ENCODE measurements around the gene CASKIN1.

CASKIN1 gene

GRCh38 chr16:2190002-2190658, 6.3 kb downstream of the CASKIN1 start:
- H3K27me3 ChIP-seq (ENCODE audit: control insufficient read depth in 3 of 3, insufficient read depth in 3 of 3, low read depth in 1 of 3, low read length in 3 of 3) = peaks cover 0 to 5% (median 0%) of the 10 kb centered on the region in 3 experiments
- peak overlapping the region; percentile 11 for H3K4ac ChIP-seq (ENCODE audit: low read length)
- no peak overlapping the region for H2BK5ac ChIP-seq (ENCODE audit: low read length)
- H3K4me1 ChIP-seq (ENCODE audit: control insufficient read depth in 2 of 2, insufficient read depth in 1 of 2, low read depth in 1 of 2, low read length in 2 of 2) = peaks cover 4 to 18% of the 10 kb centered on the region in 2 donors
- WGBS, 2 donors (ENCODE audit: extremely low coverage in 2 of 2, insufficient read length in 2 of 2, insufficient replicate concordance in 1 of 2) = no CpG with 5 or more reads among the region's 24 CpGs
- H3K4me3 ChIP-seq (ENCODE audit: low read length in 2 of 2) = peak overlapping the region in 1 of 2 donors; percentile 16
- no peak overlapping the region for H2BK15ac ChIP-seq (ENCODE audit: low read length)
- H3K9me3 ChIP-seq (replicated peaks in 1 of 2; ENCODE audit: control insufficient read depth in 2 of 2, insufficient read depth in 1 of 2, low read depth in 1 of 2, low read length in 2 of 2) = no peaks in the 10 kb centered on the region
- no peak overlapping the region for H3K23ac ChIP-seq (ENCODE audit: low read depth, low read length, poor library complexity)
- H2AFZ ChIP-seq (ENCODE audit: low read length) = peak overlapping the region; percentile 35
- no peak overlapping the region for H3K4me2 ChIP-seq (ENCODE audit: insufficient read depth, low read length, poor library complexity, severe bottlenecking)
- peak overlapping the region; percentile 21 for H3K9ac ChIP-seq (ENCODE audit: low read depth, low read length, poor library complexity)
- H3K14ac ChIP-seq (ENCODE audit: low read length) = no peak overlapping the region
- H4K8ac ChIP-seq (ENCODE audit: low read depth, low read length) = no peak overlapping the region
- H3K18ac ChIP-seq (ENCODE audit: low read length) = peak overlapping the region; percentile 38
- no peaks in the 10 kb centered on the region for H3K36me3 ChIP-seq (replicated peaks in 1 of 2; ENCODE audit: control insufficient read depth in 2 of 2, insufficient read depth in 2 of 2, low read length in 2 of 2)
- no peak overlapping the region for H3K27ac ChIP-seq (replicated peaks; ENCODE audit: low read length)
- H3K79me1 ChIP-seq (ENCODE audit: low read depth, low read length) = no peaks in the 10 kb centered on the region
- no peak for DNase-seq (ENCODE audit: low spot score)
- H2BK120ac ChIP-seq (ENCODE audit: low read depth, low read length) = no peak overlapping the region
- peak overlapping the region; percentile 22 for H2BK12ac ChIP-seq (ENCODE audit: low read length)
- no peak overlapping the region for H4K91ac ChIP-seq (ENCODE audit: low read depth, low read length, poor library complexity)
- H2AK5ac ChIP-seq (ENCODE audit: low read depth, low read length) = peak overlapping the region; percentile 88

GRCh38 chr16:2189252-2189893, 7.0 kb downstream of the CASKIN1 start:
- no peaks in the 10 kb centered on the region for H3K9me3 ChIP-seq (replicated peaks in 1 of 2; ENCODE audit: control insufficient read depth in 2 of 2, insufficient read depth in 1 of 2, low read depth in 1 of 2, low read length in 2 of 2)
- H3K4ac ChIP-seq (ENCODE audit: low read length) = peak overlapping the region; percentile 37

DNA sequence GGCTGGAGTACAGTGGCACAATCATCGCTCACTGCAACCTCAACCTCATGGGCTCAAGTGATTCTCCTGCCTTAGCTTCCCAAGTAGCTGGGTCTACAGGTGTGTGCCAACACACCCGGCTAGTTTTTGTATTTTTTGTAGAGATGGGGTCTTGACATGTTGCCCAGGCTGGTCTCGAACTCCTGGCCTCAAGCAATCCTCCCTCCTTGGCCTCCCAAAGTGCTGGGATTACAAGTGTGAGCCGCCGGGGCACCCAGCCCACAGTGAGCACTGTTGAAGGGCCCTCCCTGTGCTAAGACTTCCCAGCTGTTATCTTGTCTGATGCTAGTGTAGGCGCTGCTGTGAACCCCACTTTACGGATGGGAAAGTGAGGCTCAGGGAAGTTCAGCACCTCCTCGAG, 8.0 kb downstream of the CASKIN1 start:
- H2BK120ac ChIP-seq (ENCODE audit: low read depth, low read length) = no peak overlapping the region
- no peak overlapping the region for H4K91ac ChIP-seq (ENCODE audit: low read depth, low read length, poor library complexity)
- no peak overlapping the region for H2AFZ ChIP-seq (ENCODE audit: low read length)
- no peak overlapping the region for H3K9ac ChIP-seq (ENCODE audit: low read depth, low read length, poor library complexity)
- WGBS, 2 donors (ENCODE audit: extremely low coverage in 2 of 2, insufficient read length in 2 of 2, insufficient replicate concordance in 1 of 2) = no CpG with 5 or more reads among the region's 8 CpGs
- H3K18ac ChIP-seq (ENCODE audit: low read length) = no peak overlapping the region
- no peak overlapping the region for H3K4me2 ChIP-seq (ENCODE audit: insufficient read depth, low read length, poor library complexity, severe bottlenecking)
- H4K8ac ChIP-seq (ENCODE audit: low read depth, low read length) = no peak overlapping the region
- no peak overlapping the region for H3K4me3 ChIP-seq (ENCODE audit: low read length in 2 of 2)
- H3K9me3 ChIP-seq (replicated peaks in 1 of 2; ENCODE audit: control insufficient read depth in 2 of 2, insufficient read depth in 1 of 2, low read depth in 1 of 2, low read length in 2 of 2) = no peaks in the 10 kb centered on the region
- H2BK15ac ChIP-seq (ENCODE audit: low read length) = no peak overlapping the region
- H3K27ac ChIP-seq (replicated peaks; ENCODE audit: low read length) = no peak overlapping the region
- no peak overlapping the region for H2AK5ac ChIP-seq (ENCODE audit: low read depth, low read length)
- H3K23ac ChIP-seq (ENCODE audit: low read depth, low read length, poor library complexity) = no peak overlapping the region
- H3K36me3 ChIP-seq (replicated peaks in 1 of 2; ENCODE audit: control insufficient read depth in 2 of 2, insufficient read depth in 2 of 2, low read length in 2 of 2) = peaks cover 0 to 4% of the 10 kb centered on the region in 2 donors
- no peak overlapping the region for H2BK12ac ChIP-seq (ENCODE audit: low read length)
- H2BK5ac ChIP-seq (ENCODE audit: low read length) = no peak overlapping the region
- no peaks in the 10 kb centered on the region for H3K79me1 ChIP-seq (ENCODE audit: low read depth, low read length)
- no peak overlapping the region for H3K4ac ChIP-seq (ENCODE audit: low read length)
- peaks cover 0 to 6% of the 10 kb centered on the region in 2 donors for H3K4me1 ChIP-seq (ENCODE audit: control insufficient read depth in 2 of 2, insufficient read depth in 1 of 2, low read depth in 1 of 2, low read length in 2 of 2)
- H3K27me3 ChIP-seq (ENCODE audit: control insufficient read depth in 3 of 3, insufficient read depth in 3 of 3, low read depth in 1 of 3, low read length in 3 of 3) = no peaks in the 10 kb centered on the region
- H3K14ac ChIP-seq (ENCODE audit: low read length) = no peak overlapping the region
- DNase-seq (ENCODE audit: low spot score) = no peak

More at GRCh38 chr16:2189252-2189893, 7.0 kb downstream of the CASKIN1 start:
- H2BK120ac ChIP-seq (ENCODE audit: low read depth, low read length) = no peak overlapping the region
- H2AFZ ChIP-seq (ENCODE audit: low read length) = no peak overlapping the region
- no peaks in the 10 kb centered on the region for H3K79me1 ChIP-seq (ENCODE audit: low read depth, low read length)
- peak overlapping the region; percentile 64 for H3K18ac ChIP-seq (ENCODE audit: low read length)
- H3K36me3 ChIP-seq (replicated peaks in 1 of 2; ENCODE audit: control insufficient read depth in 2 of 2, insufficient read depth in 2 of 2, low read length in 2 of 2) = no peaks in the 10 kb centered on the region
- H3K9ac ChIP-seq (ENCODE audit: low read depth, low read length, poor library complexity) = no peak overlapping the region
- H4K8ac ChIP-seq (ENCODE audit: low read depth, low read length) = no peak overlapping the region
- H3K4me3 ChIP-seq (ENCODE audit: low read length in 2 of 2) = no peak overlapping the region
- no peak overlapping the region for H2BK15ac ChIP-seq (ENCODE audit: low read length)
- no peaks in the 10 kb centered on the region for H3K27me3 ChIP-seq (ENCODE audit: control insufficient read depth in 3 of 3, insufficient read depth in 3 of 3, low read depth in 1 of 3, low read length in 3 of 3)
- H3K23ac ChIP-seq (ENCODE audit: low read depth, low read length, poor library complexity) = no peak overlapping the region
- H4K91ac ChIP-seq (ENCODE audit: low read depth, low read length, poor library complexity) = no peak overlapping the region
- H2BK5ac ChIP-seq (ENCODE audit: low read length) = no peak overlapping the region
- H3K4me1 ChIP-seq (ENCODE audit: control insufficient read depth in 2 of 2, insufficient read depth in 1 of 2, low read depth in 1 of 2, low read length in 2 of 2) = peaks cover 0 to 10% of the 10 kb centered on the region in 2 donors
- H3K27ac ChIP-seq (replicated peaks; ENCODE audit: low read length) = no peak overlapping the region
- no peak overlapping the region for H2AK5ac ChIP-seq (ENCODE audit: low read depth, low read length)
- no peak overlapping the region for H3K14ac ChIP-seq (ENCODE audit: low read length)
- no peak for DNase-seq (ENCODE audit: low spot score)
- no peak overlapping the region for H2BK12ac ChIP-seq (ENCODE audit: low read length)
- H3K4me2 ChIP-seq (ENCODE audit: insufficient read depth, low read length, poor library complexity, severe bottlenecking) = no peak overlapping the region
- WGBS, 2 donors (ENCODE audit: extremely low coverage in 2 of 2, insufficient read length in 2 of 2, insufficient replicate concordance in 1 of 2) = no CpG with 5 or more reads among the region's 25 CpGs

GRCh38 chr16:2187212-2187611, 9.2 kb downstream of the CASKIN1 start:
- Histone ChIP-seq H3K9me3 (replicated peaks in 1 of 2; ENCODE audit: control insufficient read depth in 2 of 2, insufficient read depth in 1 of 2, low read depth in 1 of 2, low read length in 2 of 2) (no peaks in the 10 kb centered on the region), H3K9ac (ENCODE audit: low read depth, low read length, poor library complexity) (no peak overlapping the region), H3K79me1 (ENCODE audit: low read depth, low read length) (no peaks in the 10 kb centered on the region), H2BK15ac (ENCODE audit: low read length) (no peak overlapping the region), H3K18ac (ENCODE audit: low read length) (no peak overlapping the region), H3K27ac (replicated peaks; ENCODE audit: low read length) (no peak overlapping the region), H3K4me3 (ENCODE audit: low read length in 2 of 2) (no peak overlapping the region), H3K4me1 (ENCODE audit: control insufficient read depth in 2 of 2, insufficient read depth in 1 of 2, low read depth in 1 of 2, low read length in 2 of 2) (peaks cover 0 to 6% of the 10 kb centered on the region in 2 donors), H4K8ac (ENCODE audit: low read depth, low read length) (no peak overlapping the region), H4K91ac (ENCODE audit: low read depth, low read length, poor library complexity) (no peak overlapping the region), H3K14ac (ENCODE audit: low read length) (no peak overlapping the region), H2BK120ac (ENCODE audit: low read depth, low read length) (no peak overlapping the region), H2BK5ac (ENCODE audit: low read length) (no peak overlapping the region), H2AFZ (ENCODE audit: low read length) (no peak overlapping the region), H2AK5ac (ENCODE audit: low read depth, low read length) (no peak overlapping the region), H3K4me2 (ENCODE audit: insufficient read depth, low read length, poor library complexity, severe bottlenecking) (no peak overlapping the region), H3K23ac (ENCODE audit: low read depth, low read length, poor library complexity) (peak overlapping the region; percentile 43), H3K27me3 (ENCODE audit: control insufficient read depth in 3 of 3, insufficient read depth in 3 of 3, low read depth in 1 of 3, low read length in 3 of 3) (no peaks in the 10 kb centered on the region), H3K4ac (ENCODE audit: low read length) (no peak overlapping the region), H3K36me3 (replicated peaks in 1 of 2; ENCODE audit: control insufficient read depth in 2 of 2, insufficient read depth in 2 of 2, low read length in 2 of 2) (peaks cover 3 to 13% of the 10 kb centered on the region in 2 donors), H2BK12ac (ENCODE audit: low read length) (no peak overlapping the region)
- WGBS, 2 donors (ENCODE audit: extremely low coverage in 2 of 2, insufficient read length in 2 of 2, insufficient replicate concordance in 1 of 2) = no CpG with 5 or more reads among the region's 17 CpGs
- DNase-seq (ENCODE audit: low spot score) = no peak

All from neuronal stem cell (in vitro differentiated cells).